Colonic mucosa (tissue), 4 donors: ENCODE data around the gene MYO16. TPM values are rescaled to one million over a fixed set of nuclear protein-coding genes. Genes with fewer than 3 reads are reported as not detected.

Experiments used
- DNase-seq: peaks from one replicate; pipeline ENCODE4 v3.0.0-alpha.2; 2020
- H3K27ac ChIP-seq: fragments of 200-600 bp; one replicate; pipeline ENCODE4 v1.8.0; 2021
- H3K27me3 ChIP-seq: fragments of 200-600 bp; one replicate; pipeline ENCODE4 v1.8.0; 2021
- H3K36me3 ChIP-seq: fragments of 200-600 bp; one replicate; pipeline ENCODE4 v1.8.0; 2021
- H3K4me1 ChIP-seq: fragments of 200-600 bp; one replicate; pipeline ENCODE4 v1.8.0; 2021; ENCODE audit warnings: mild to moderate bottlenecking
- H3K4me3 ChIP-seq: fragments of 200-600 bp; one replicate; pipeline ENCODE4 v1.8.0; 2021
- H3K9ac ChIP-seq, 2 donors: one replicate each; pipeline ENCODE4 v1.7.0; 2013; ENCODE audit warnings: control low read depth in 2 of 2, low read depth in 2 of 2, low read length in 2 of 2
- H3K9me3 ChIP-seq: fragments of 200-600 bp; one replicate; pipeline ENCODE4 v1.8.0; 2021
- CTCF ChIP-seq: fragments of 200-600 bp; IDR thresholded peaks from one replicate; pipeline ENCODE4 v1.8.0; 2022; ENCODE audit warnings: antibody characterized with exemption, mild to moderate bottlenecking
- intact Hi-C: fragments of 100-400 bp; cut with DNase I; formaldehyde crosslinking; loops from one replicate; pipeline ENCODE4 v1.14.1; 2022
- total RNA-seq, 2 donors: library from RNA; stranded (reverse); fragmentation: NEBNext Ultra II Directional in 1 of 2; extraction: Animal tissue kit (Norgen Biotek cat#: 25700) in 1 of 2; gene quantifications; one replicate each; pipeline ENCODE4 v1.2.1, GENCODE V29; 2021
- donor health status: healthy.
- donor health status: DM: no; HTN: no; CAD: no.
- donor health status: DM: no; HTN: no; CAD: no.

The MYO16 gene
- total RNA-seq, 2 donors from 2014 or later = 0.05 TPM; not detected in 1

- Histone ChIP-seq H3K9ac (no peak overlapping the region), H3K36me3 (no peaks in the 10 kb centered on the region), H3K4me1 (no peaks in the 10 kb centered on the region), H3K27me3 (no peaks in the 10 kb centered on the region), H3K27ac (no peak overlapping the region), H3K9me3 (no peaks in the 10 kb centered on the region), H3K4me3 (no peak overlapping the region)
- no peak for DNase-seq
- TF ChIP-seq CTCF = no peak
- intact Hi-C loops = no loop called here
Measured at GRCh38 chr13:108813587-108814170, 184.3 kb downstream of the MYO16 start.

GRCh38 chr13:108816375-108816774 is 187.0 kb downstream of the MYO16 start:
- H3K36me3 ChIP-seq = no peaks in the 10 kb centered on the region
- intact Hi-C loops = no loop called here
- DNase-seq = no peak
- H3K9me3 ChIP-seq = no peaks in the 10 kb centered on the region
- H3K4me1 ChIP-seq = no peaks in the 10 kb centered on the region
- H3K27me3 ChIP-seq = no peaks in the 10 kb centered on the region
- no peak overlapping the region for H3K9ac ChIP-seq
- no peak for TF ChIP-seq CTCF
- H3K4me3 ChIP-seq = no peak overlapping the region
- no peak overlapping the region for H3K27ac ChIP-seq

- Histone ChIP-seq H3K4me1 (no peaks in the 10 kb centered on the region), H3K27ac (no peak overlapping the region), H3K4me3 (no peak overlapping the region), H3K36me3 (no peaks in the 10 kb centered on the region), H3K27me3 (no peaks in the 10 kb centered on the region), H3K9ac (no peak overlapping the region), H3K9me3 (no peaks in the 10 kb centered on the region)
- no peak for DNase-seq
- no peak for TF ChIP-seq CTCF
- intact Hi-C loops = no loop called here
Measured at GRCh38 chr13:108827646-108828045, 198.2 kb downstream of the MYO16 start.

GRCh38 chr13:108828086-108828815 is 198.8 kb downstream of the MYO16 start:
- Histone ChIP-seq H3K27me3 (no peaks in the 10 kb centered on the region), H3K9me3 (no peaks in the 10 kb centered on the region), H3K4me3 (no peak overlapping the region), H3K4me1 (no peaks in the 10 kb centered on the region), H3K9ac (no peak overlapping the region), H3K36me3 (no peaks in the 10 kb centered on the region), H3K27ac (no peak overlapping the region)
- no peak for TF ChIP-seq CTCF
- DNase-seq = no peak
- intact Hi-C loops = no loop called here

GRCh38 chr13:108830916-108831315 is 201.5 kb downstream of the MYO16 start:
- no peaks in the 10 kb centered on the region for H3K36me3 ChIP-seq
- TF ChIP-seq CTCF = no peak
- intact Hi-C loops = no loop called here
- DNase-seq = no peak
- no peak overlapping the region for H3K4me3 ChIP-seq
- no peaks in the 10 kb centered on the region for H3K9me3 ChIP-seq
- H3K4me1 ChIP-seq = no peaks in the 10 kb centered on the region
- no peak overlapping the region for H3K27ac ChIP-seq
- H3K27me3 ChIP-seq = no peaks in the 10 kb centered on the region
- H3K9ac ChIP-seq = no peak overlapping the region
